BJ (cell line): ENCODE measurements around the gene VIT. TPM values are rescaled to one million over a fixed set of nuclear protein-coding genes. Genes with fewer than 3 reads are reported as not detected.
A peak's percentile ranks its signal among the peaks of the same experiment; 100 is the strongest.

ENCODE experiments used
- CTCF ChIA-PET: fragments of 350-600 bp; formaldehyde crosslinking; extraction: SDS; loops from one replicate; lab custom pipeline; 2021; ENCODE audit warnings: antibody characterized with exemption, inconsistent platforms; lab: Yijun Ruan, JAX
- POLR2A ChIA-PET: fragments of 300-600 bp; sonication (Branson Sonifier 250); formaldehyde crosslinking; extraction: SDS; loops from one replicate; lab custom pipeline; 2021; ENCODE audit warnings: antibody characterized with exemption; lab: Charles Lee
- DNase-seq: peaks from one replicate; pipeline ENCODE4 v3.0.0-alpha.2; 2011; ENCODE audit warnings: low read depth
- H3K27me3 ChIP-seq: 2 replicates; pipeline ENCODE4 v1.6.0; 2011; ENCODE audit warnings: low read length; ENCODE audit not compliant: control insufficient read depth, insufficient read depth
- H3K36me3 ChIP-seq: 2 replicates; pipeline ENCODE4 v1.5.1; 2011; ENCODE audit warnings: low read length; ENCODE audit not compliant: control insufficient read depth, insufficient read depth
- H3K4me3 ChIP-seq: 2 replicates; pipeline ENCODE4 v1.5.1; 2011; ENCODE audit warnings: low read depth, mild to moderate bottlenecking, control low read depth, low read length
- CTCF ChIP-seq: IDR thresholded peaks from 2 replicates; pipeline ENCODE4 v1.5.1; 2011; ENCODE audit warnings: low read depth, mild to moderate bottlenecking, control low read depth, inconsistent platforms, low read length, moderate library complexity; ENCODE audit not compliant: insufficient read depth
- polyA plus RNA-seq: library from polyadenylated mRNA; depleted of rRNA; stranded (reverse); fragments of >200 nt; gene quantifications from 2 replicates; pipeline ENCODE4 v1.2.3, GENCODE V29; 2011

The VIT gene
- polyA plus RNA-seq, 1 experiment = 41.1 TPM

- no peak for TF ChIP-seq CTCF
- no peaks in the 10 kb centered on the region for H3K36me3 ChIP-seq
- H3K4me3 ChIP-seq = no peak overlapping the region
- no peaks in the 10 kb centered on the region for H3K27me3 ChIP-seq
- DNase-seq = no peak
- CTCF ChIA-PET = no interaction called here
- POLR2A ChIA-PET = no interaction called here
Observed at GRCh38 chr2:36701918-36702317, 5.4 kb downstream of the VIT start.

GRCh38 chr2:36702781-36703180 lies 6.3 kb downstream of the VIT start:
- H3K36me3 ChIP-seq = no peaks in the 10 kb centered on the region
- no peaks in the 10 kb centered on the region for H3K27me3 ChIP-seq
- H3K4me3 ChIP-seq = no peak overlapping the region
- ChIA-PET POLR2A (no interaction called here), CTCF (interaction anchor here (0.6 to 1.0 kb wide), 2 partner anchors 19 to 174 kb away, joined by 3 read pairs; no protein-coding TSS in a partner anchor)
- no peak for DNase-seq
- no peak for TF ChIP-seq CTCF

GRCh38 chr2:36704475-36705150 lies 8.1 kb downstream of the VIT start:
- no peak for DNase-seq
- H3K27me3 ChIP-seq = no peaks in the 10 kb centered on the region
- no peak for TF ChIP-seq CTCF
- no peaks in the 10 kb centered on the region for H3K36me3 ChIP-seq
- H3K4me3 ChIP-seq = no peak overlapping the region
- ChIA-PET CTCF (interaction anchor here (0.6 to 1.3 kb wide), 4 partner anchors 15 to 79 kb away, joined by 3 to 6 read pairs (median 3); no protein-coding TSS in a partner anchor), POLR2A (no interaction called here)

GRCh38 chr2:36705326-36706020 lies 9.0 kb downstream of the VIT start:
- H3K36me3 ChIP-seq = no peaks in the 10 kb centered on the region
- H3K27me3 ChIP-seq = no peaks in the 10 kb centered on the region
- peak; percentile 13; the same call in 1 of the 2 replicates for TF ChIP-seq CTCF
- ChIA-PET CTCF (interaction anchor here (0.6 to 1.8 kb wide), 5 partner anchors 14 to 80 kb away, joined by 3 to 6 read pairs (median 3); no protein-coding TSS in a partner anchor), POLR2A (no interaction called here)
- no peak overlapping the region for H3K4me3 ChIP-seq
- DNase-seq = no peak
